Kidney epithelial cell (primary cell): ENCODE results near the gene ATG2B. TPM values are rescaled to one million over a fixed set of nuclear protein-coding genes. Genes with fewer than 3 reads are reported as not detected.

Source experiments
- DNase-seq: peaks from one replicate; pipeline ENCODE4 v3.0.0-alpha.2; 2010; ENCODE audit warnings: low read depth
- H3K27me3 ChIP-seq: 2 replicates; pipeline ENCODE4 v1.6.0; 2011; ENCODE audit warnings: low read length; ENCODE audit not compliant: control insufficient read depth, insufficient read depth
- H3K36me3 ChIP-seq: 2 replicates; pipeline ENCODE4 v1.5.1; 2011; ENCODE audit warnings: low read length; ENCODE audit not compliant: control insufficient read depth, insufficient read depth
- H3K4me3 ChIP-seq: 2 replicates; pipeline ENCODE4 v1.5.1; 2011; ENCODE audit warnings: low read depth, mild to moderate bottlenecking, control low read depth, low read length
- CTCF ChIP-seq: IDR thresholded peaks from 2 replicates; pipeline ENCODE4 v1.5.1; 2011; ENCODE audit warnings: mild to moderate bottlenecking, moderate library complexity, low read length, control low read depth, inconsistent platforms; ENCODE audit not compliant: insufficient read depth, poor library complexity, severe bottlenecking
- total RNA-seq: library from RNA; depleted of rRNA; stranded (reverse); fragments of >200 nt; gene quantifications from 2 replicates; pipeline ENCODE4 v1.2.3, GENCODE V29; 2015

Gene ATG2B
- 12.0 and 13.1 TPM in 2 replicates for total RNA-seq

- peak within 1 kb of the TSS; percentile 97 for H3K4me3 ChIP-seq
- H3K27me3 ChIP-seq: no peaks in the 10 kb centered on the region
- DNase-seq: peak; percentile 38
- no peak for TF ChIP-seq CTCF
- H3K36me3 ChIP-seq: no peaks in the 10 kb centered on the region
Measured at GRCh38 chr14:96362965-96363750, at the start of gene ATG2B, which contains the start of gene GSKIP. Gene ATG2B (minus strand): TSS chr14:96363341. CDS start chr14:96362976, 365 bp downstream. Gene GSKIP (plus strand): TSS chr14:96363526. CDS start chr14:96382248, 18,722 bp downstream.

- Histone ChIP-seq H3K27me3 (no peaks in the 10 kb centered on the region), H3K4me3 (no peak overlapping the region), H3K36me3 (no peaks in the 10 kb centered on the region)
- no peak for DNase-seq
- TF ChIP-seq CTCF: no peak
Measured at GRCh38 chr14:96410119-96410518, 47.0 kb upstream of the ATG2B start.

GRCh38 chr14:96409701-96410100 is 46.6 kb upstream of the ATG2B start:
- no peak overlapping the region for H3K4me3 ChIP-seq
- TF ChIP-seq CTCF: no peak
- no peaks in the 10 kb centered on the region for H3K36me3 ChIP-seq
- no peaks in the 10 kb centered on the region for H3K27me3 ChIP-seq
- no peak for DNase-seq

- Histone ChIP-seq H3K36me3 (no peaks in the 10 kb centered on the region), H3K27me3 (no peaks in the 10 kb centered on the region), H3K4me3 (no peak overlapping the region)
- DNase-seq: no peak
- TF ChIP-seq CTCF: no peak
Measured at GRCh38 chr14:96408608-96409007, 45.5 kb upstream of the ATG2B start.

GRCh38 chr14:96407935-96408570 is 44.9 kb upstream of the ATG2B start:
- Histone ChIP-seq H3K27me3 (no peaks in the 10 kb centered on the region), H3K36me3 (no peaks in the 10 kb centered on the region), H3K4me3 (no peak overlapping the region)
- no peak for TF ChIP-seq CTCF
- DNase-seq: no peak
